Measurements from ENCODE around the gene MED29.

- TF ChIP-seq EZH2 (IDR thresholded peaks at IDR 0.05; ENCODE audit: low read length, missing control alignments): no peak
- TF ChIP-seq, protein P1, sequence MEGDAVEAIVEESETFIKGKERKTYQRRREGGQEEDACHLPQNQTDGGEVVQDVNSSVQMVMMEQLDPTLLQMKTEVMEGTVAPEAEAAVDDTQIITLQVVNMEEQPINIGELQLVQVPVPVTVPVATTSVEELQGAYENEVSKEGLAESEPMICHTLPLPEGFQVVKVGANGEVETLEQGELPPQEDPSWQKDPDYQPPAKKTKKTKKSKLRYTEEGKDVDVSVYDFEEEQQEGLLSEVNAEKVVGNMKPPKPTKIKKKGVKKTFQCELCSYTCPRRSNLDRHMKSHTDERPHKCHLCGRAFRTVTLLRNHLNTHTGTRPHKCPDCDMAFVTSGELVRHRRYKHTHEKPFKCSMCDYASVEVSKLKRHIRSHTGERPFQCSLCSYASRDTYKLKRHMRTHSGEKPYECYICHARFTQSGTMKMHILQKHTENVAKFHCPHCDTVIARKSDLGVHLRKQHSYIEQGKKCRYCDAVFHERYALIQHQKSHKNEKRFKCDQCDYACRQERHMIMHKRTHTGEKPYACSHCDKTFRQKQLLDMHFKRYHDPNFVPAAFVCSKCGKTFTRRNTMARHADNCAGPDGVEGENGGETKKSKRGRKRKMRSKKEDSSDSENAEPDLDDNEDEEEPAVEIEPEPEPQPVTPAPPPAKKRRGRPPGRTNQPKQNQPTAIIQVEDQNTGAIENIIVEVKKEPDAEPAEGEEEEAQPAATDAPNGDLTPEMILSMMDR (conservative IDR thresholded peaks at IDR 0.05 in 1 of 2, IDR thresholded peaks at IDR 0.05 in 1 of 2; ENCODE audit: low read depth in 1 of 2, low read length in 2 of 2): no peak
Observed at GRCh38 chr19:39398297-39398864, 7.2 kb downstream of the MED29 start.
